ENCODE measurements around the gene CEPT1. TPM values are rescaled to one million over a fixed set of nuclear protein-coding genes. Genes with fewer than 3 reads are reported as not detected.

Gene CEPT1
- total RNA-seq, 1 experiment from 2014 or later: 9.6 TPM

DNA sequence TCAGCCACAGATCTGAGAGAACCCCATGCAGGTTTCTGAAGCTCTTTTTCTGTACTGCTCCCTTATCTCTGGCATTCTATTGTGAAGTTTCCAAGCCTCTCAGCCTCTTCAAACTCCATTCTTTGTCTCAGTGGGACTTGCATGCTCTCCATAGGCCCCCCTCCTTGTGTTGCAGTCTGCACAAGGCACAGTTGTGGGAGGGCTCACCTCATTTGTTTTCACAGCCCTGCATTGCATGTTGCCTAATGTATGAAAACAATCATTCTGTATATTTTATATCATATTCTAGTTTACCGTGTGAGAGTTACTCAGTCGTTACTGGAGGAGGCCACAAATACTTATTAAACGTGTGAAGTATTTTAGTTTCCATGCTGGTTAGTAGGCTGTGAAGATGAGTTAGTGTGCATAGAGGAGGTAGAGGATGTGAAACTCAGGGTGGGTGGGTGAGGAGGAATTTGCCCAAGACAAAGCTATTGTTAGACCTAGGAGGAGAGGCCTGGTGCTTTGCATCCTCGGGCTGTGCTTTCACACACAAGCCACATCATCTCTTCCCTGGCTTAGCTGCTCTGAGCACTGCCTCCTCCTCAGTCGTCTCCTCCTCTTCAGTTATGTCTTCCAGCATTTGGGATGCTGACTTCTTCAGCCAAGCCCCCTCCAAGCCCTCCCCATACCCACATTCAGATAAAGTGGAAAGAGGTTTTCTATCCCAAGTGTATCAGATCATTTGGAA lies 79.7 kb downstream of the CEPT1 start:
- DNase-seq (ENCODE audit: low read depth): no peak
- in situ Hi-C loops (cut with HindIII; ENCODE audit: low pct_unique_long_range_greater_than_20kb, low sequenced_read_pairs): no loop called here

DNA sequence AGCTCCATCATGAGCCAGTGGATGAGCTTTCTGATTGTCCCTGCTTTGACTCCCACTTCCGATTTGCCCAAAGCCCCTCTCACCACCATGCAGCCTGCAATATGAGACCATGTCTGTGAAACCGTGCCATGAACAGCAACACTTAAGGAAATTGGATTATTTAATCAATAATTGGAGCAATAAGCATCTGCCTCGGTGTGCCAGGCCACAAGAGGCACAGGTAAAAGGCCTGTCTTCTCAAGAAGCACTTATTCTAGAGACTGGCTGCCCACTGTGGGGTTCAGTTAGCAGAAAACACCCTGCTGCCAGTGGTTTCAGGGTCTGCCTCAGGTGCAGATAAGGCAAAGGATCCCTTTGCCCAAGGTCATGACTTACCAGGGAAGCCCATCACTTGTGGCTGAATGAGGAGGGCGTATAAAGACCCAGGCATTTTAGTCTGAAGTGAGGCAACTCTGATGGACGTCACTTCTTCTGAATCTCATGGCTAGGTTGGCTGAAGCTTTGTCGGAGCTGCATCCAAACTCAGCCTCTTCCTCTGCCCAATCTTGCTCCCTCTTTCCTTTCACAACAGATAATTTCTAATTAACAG lies 80.4 kb downstream of the CEPT1 start:
- in situ Hi-C loops (cut with HindIII; ENCODE audit: low pct_unique_long_range_greater_than_20kb, low sequenced_read_pairs): no loop called here
- no peak for DNase-seq (ENCODE audit: low read depth)

DNA sequence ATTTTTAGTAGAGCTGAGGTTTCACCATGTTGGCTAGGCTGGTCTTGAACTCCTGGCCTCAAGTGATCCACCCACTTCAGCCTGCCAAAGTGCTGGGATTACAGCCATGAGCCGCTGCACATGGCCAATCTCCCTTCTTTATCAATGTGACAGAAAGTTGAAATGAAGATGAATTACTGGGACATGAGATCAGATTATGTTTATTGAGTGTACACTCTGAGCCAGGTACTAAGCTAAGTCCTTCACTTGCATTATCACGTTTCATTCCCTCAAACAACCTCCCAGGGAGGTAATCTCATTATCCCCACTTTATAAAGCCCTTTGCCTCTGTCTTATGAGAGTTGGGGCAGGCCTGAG lies 81.2 kb downstream of the CEPT1 start:
- no peak for DNase-seq (ENCODE audit: low read depth)
- in situ Hi-C loops (cut with HindIII; ENCODE audit: low pct_unique_long_range_greater_than_20kb, low sequenced_read_pairs): no loop called here

DNA sequence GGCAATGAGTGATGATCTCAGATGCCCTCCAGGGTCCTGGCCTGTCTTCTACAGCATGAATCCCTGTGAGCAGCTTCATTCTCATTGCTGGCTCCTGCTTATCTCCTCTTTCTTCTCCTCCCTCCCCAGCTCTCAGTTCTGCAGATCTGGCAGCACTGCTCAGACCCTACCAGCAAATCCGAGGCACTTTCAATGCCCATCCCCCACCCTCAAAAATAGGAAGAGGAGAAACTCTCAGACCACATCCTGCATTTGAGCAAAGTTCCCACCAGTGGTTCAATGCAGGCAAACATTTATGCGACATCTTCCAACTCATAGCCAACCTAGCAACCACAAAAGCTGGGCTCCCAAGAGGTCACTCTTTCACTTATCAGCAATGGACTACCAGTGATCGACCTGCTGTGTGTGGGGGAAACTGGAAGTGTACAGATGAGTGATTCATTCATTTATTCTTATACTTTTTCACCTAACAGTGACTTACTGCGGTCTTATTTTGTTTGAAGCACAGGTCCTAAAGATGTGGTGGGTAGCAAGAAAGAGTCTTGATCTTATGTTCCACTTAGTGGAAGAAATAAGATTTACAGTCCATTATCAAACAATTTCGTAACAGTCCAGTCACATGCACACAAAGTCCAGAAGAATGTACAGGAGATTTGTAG lies 81.7 kb downstream of the CEPT1 start:
- no peak for DNase-seq (ENCODE audit: low read depth)
- in situ Hi-C loops (cut with HindIII; ENCODE audit: low pct_unique_long_range_greater_than_20kb, low sequenced_read_pairs): no loop called here

DNA sequence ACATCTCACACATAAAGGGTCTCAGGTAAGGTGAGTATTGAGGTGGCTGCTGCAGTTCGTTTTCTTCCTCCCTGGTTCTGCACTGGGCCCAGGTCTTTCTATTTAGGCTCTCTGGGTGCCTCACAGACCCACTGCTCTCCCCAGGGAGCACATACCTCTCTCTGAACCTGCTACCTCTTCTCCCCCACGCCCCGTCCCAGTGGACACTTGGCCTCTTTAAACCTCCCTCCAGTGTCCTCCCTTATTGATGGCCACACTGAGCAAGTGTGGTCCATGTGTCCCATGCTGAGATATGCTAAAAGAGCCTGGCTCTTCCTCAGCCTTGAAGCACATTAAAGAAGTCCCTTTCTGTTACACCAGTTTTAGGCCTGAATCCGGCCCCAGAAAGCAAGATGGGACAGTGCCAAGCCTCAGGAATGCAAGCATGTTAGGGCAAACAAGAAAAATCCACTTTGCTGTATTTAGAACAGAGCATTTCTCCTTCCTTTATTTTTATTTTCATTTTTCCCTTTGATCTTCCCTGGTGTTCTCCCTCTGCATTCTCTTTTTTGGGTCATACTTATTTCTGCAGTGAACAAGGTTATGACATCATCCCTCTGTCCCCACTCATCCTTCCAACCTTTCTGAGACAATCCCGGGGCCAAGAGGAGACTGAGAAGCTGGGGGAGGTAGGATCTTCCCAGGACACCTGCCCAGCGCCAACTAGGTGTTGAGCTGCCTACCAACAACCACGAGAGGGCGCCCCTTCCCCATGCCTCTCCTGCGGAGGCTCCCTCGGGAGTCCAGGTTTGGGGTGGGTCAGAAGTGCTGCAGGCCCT lies 82.5 kb downstream of the CEPT1 start:
- in situ Hi-C loops (cut with HindIII; ENCODE audit: low pct_unique_long_range_greater_than_20kb, low sequenced_read_pairs): no loop called here
- peak; percentile 40 for DNase-seq (ENCODE audit: low read depth)

DNA sequence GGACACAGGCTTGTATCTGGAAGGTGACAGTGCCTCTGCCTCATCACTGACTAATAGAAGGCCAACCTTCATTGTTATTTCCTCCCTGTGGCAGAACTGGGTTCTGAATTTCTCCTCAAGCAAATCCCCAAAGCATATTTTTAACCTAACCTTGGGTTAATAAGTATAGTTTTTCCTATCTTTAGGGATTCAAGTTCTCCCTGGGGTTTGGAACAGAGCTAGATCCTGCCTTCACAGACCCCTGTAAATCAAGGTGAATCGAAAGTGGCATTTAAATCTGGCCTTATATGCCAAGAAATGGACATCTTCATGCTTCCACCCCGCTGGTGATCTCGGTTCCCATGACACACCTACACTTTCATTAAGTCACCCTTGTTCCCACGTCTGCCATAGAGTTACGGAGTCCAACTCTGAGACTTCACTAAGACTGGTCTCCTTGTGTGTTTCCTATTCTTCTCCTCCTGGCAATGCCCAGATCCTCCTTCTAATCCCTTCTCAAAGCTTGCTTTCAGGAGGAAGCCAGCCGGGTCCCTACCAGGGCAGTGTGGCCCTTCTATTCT lies 83.2 kb downstream of the CEPT1 start:
- DNase-seq (ENCODE audit: low read depth): no peak
- in situ Hi-C loops (cut with HindIII; ENCODE audit: low pct_unique_long_range_greater_than_20kb, low sequenced_read_pairs): no loop called here

DNA sequence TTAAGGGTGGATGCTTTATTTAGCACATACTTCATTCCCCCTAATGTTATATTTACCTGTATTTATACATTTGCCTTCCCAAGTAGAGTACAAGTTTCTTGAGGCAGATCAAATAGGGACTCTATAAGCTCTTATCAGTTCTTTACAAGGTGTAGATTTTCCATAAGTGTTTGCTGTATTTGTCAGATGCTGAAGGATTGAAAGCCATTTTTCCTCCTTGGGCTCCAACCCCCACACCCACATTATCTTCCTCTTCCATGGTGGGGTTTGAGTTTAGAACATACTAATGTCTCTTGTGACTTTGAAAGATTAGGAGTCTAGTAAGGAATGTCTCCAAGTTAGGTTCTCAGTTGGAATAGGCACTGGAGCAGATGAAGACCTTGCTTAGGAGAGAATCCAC lies 85.1 kb downstream of the CEPT1 start:
- no peak for DNase-seq (ENCODE audit: low read depth)
- in situ Hi-C loops (cut with HindIII; ENCODE audit: low pct_unique_long_range_greater_than_20kb, low sequenced_read_pairs): no loop called here

DNA sequence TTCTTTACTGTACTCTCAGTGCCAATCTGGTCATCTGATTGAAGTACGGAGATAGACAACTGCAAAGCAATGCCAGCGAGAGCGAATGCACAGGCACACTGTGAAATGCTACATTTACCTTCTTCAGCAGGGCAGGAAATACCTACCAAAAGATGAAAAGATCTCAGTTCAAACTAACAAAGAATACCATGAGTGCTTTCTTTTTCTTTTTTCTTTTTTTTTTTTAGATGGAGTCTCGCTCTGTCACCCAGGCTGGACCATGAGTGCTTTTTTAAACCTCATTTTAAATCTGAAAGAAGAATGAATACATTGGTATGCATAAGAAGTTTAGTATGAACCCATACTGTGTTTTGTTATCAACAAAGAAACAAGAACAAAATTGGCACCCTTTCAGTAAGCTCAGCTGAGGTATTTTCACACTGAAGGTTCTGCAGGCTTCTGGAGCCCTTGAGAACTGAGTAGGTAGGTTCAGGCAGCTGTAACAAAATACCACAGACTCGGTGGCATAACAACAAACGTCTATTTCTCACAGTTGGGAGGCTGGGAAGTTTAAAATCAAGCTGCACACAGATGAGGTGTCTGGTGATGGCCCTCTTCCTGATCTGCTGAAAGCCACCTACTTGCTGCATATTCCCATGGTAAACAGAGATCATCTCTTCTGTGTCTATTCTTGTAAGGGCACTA lies 85.8 kb downstream of the CEPT1 start:
- in situ Hi-C loops (cut with HindIII; ENCODE audit: low pct_unique_long_range_greater_than_20kb, low sequenced_read_pairs): no loop called here
- no peak for DNase-seq (ENCODE audit: low read depth)

DNA sequence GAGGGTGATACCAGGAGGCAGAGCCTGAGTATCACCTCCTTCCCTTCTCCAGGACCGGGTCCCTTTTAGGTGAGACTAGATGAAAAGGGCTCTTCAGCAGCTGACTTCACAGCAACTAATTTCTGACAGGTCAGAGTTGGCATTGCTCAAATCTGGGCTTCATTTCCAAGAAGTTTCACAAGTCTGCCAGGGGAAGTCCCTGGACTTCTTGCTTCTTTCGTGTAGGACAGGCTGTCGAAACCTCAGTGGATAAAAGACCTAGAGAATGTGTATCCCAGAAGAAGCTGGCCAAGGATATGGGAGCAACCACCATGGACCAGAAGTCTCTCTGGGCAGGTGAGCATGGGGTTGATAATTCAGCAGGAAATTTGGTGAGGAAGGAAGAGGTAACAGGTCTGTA lies 87.4 kb downstream of the CEPT1 start, which contains the start of gene CHI3L2:
CHI3L2 (plus strand) TSS at position 280 of the 400 bp plus-strand sequence; CDS start at position 297, 17 bp downstream.
- no peak for DNase-seq (ENCODE audit: low read depth)
- in situ Hi-C loops (cut with HindIII; ENCODE audit: low pct_unique_long_range_greater_than_20kb, low sequenced_read_pairs): no loop called here

DNA sequence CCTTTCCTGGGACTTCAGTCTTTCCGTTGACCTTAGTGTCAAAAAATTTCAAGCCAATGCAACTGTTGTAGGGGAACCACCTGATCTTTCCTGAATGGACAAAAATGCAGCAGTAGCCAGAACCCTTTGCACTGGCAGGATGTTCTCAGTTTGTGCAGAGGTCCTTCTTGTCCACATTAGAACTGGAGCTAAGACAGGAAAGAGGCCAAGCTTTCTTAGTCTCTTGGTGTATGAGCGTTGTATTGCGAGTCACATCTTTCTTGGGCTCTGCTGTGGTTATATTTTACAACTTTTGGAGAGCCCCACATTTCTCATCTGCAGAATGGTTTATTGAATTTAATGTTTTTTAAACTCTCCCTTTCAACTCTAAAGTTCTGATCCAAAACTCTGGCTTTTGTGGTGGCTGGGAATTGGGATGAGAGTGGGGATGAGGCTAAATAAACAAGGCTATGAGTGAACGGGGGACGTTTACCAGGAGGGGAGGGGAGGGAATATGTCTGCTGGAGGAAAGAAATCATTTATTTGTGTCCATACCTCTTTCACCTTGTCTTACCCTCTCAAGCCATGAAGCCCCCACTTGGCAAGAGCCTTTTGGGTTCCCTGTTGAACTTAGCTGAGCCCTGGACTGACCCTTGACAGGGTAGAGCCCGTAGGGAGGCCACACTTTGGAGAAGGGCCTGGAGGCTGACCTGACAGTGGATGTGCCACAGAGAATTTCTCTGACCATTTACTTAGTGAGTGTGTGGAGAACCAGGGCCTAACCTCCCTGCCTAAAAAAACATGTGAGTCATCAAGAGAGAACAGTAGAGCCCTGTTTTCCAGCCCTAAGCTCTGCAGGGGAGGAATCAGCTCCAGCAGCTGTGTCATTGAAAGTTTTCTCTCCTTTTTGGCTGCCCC lies 88.1 kb downstream of the CEPT1 start:
- peak; percentile 52 for DNase-seq (ENCODE audit: low read depth)
- in situ Hi-C loops (cut with HindIII; ENCODE audit: low pct_unique_long_range_greater_than_20kb, low sequenced_read_pairs): no loop called here

DNA sequence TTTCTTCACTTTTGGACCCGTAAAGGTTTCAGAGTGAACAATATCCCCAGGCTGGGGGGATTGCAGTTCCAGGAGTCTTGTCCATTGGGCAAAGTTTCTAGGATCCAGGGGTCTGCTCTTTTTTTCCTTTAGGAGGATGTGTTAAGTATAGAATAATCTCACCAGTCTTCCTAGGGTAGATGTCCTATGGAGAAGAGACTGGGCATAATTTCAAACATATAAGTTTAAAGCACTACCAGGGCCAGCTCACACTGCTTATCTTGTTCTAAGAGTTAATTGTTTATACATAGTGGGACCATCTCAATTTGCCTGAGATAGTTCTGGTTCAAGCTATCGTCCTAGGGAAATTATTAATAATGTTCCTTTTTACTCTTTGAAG lies 88.7 kb downstream of the CEPT1 start:
- in situ Hi-C loops (cut with HindIII; ENCODE audit: low pct_unique_long_range_greater_than_20kb, low sequenced_read_pairs): no loop called here
- DNase-seq (ENCODE audit: low read depth): no peak

DNA sequence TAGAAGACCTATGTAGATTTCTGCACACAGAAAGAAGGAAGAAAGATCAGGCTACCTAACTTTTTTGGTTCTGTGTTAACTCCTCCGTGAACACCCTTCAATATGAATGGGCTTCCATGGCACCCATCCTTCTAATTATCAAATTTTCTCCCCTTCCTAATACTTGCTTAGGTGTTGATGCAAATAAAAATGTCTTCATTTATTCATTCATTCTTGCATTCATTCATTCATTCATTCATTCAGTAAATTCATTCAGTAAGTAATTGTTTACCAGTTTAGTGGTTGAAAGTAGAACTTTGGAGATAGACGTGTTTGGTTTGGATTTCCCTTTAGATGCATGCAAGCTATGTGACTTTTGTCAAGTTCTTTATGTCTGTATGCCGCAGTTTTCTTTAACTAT lies 92.1 kb downstream of the CEPT1 start:
- no peak for DNase-seq (ENCODE audit: low read depth)
- in situ Hi-C loops (cut with HindIII; ENCODE audit: low pct_unique_long_range_greater_than_20kb, low sequenced_read_pairs): no loop called here

DNA sequence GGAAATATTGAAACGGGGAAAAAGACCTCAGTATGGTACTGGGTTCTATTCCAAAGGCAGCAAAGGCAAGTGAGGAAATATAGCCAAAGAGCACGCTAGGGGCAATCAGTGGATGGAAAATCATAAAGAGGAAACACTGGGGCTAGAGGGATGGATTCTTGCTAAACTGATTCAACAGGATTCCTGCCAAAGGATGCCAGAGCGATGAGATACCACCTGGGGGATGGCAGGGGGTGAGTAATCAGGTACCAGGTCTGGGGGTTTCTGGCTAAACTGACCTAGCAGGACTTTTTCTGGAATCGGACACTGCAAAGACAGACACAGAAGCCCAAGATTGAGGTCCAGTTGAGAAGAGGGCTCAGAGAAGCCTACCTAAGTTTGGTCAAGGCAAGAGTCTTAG lies 94.2 kb downstream of the CEPT1 start:
- no peak for DNase-seq (ENCODE audit: low read depth)

More for the DNA sequence above, 94.2 kb downstream of the CEPT1 start:
- in situ Hi-C loops (cut with HindIII; ENCODE audit: low pct_unique_long_range_greater_than_20kb, low sequenced_read_pairs): no loop called here

Other genes with a start within 250 kb of the CEPT1 start
- gene LRIF1, start 176.3 kb upstream of the CEPT1 start, total RNA-seq (2014; rRNA removed; shearing (Covaris generic); ENCODE audit: low replicate concordance): not detected in 2 replicates
- gene DRAM2, start 130 bp upstream of the CEPT1 start, total RNA-seq (2014; rRNA removed; shearing (Covaris generic); ENCODE audit: low replicate concordance): 36.8 and 60.6 TPM in 2 replicates
- gene DENND2D, start 60.4 kb downstream of the CEPT1 start, total RNA-seq (2014; rRNA removed; shearing (Covaris generic); ENCODE audit: low replicate concordance): 14.9 and 17.1 TPM in 2 replicates
- gene CHI3L2, start 87.5 kb downstream of the CEPT1 start, total RNA-seq (2014; rRNA removed; shearing (Covaris generic); ENCODE audit: low replicate concordance): not detected in 2 replicates
- gene CHIA, start 150.6 kb downstream of the CEPT1 start, total RNA-seq (2014; rRNA removed; shearing (Covaris generic); ENCODE audit: low replicate concordance): not detected in 2 replicates